Activated CD4-positive, alpha-beta T cell treated with anti-CD3 and anti-CD28 coated beads, Interleukin-2, amount 50 U/mL, for 24 hours (primary cell): ENCODE data around the gene LGALS7.

Experiments
- DNase-seq, 2 donors: peaks; one replicate each; pipeline ENCODE4 v3.0.0-alpha.2; 2020; ENCODE audit warnings: low read depth in 1 of 2, low spot score in 1 of 2

Gene LGALS7

GRCh38 chr19:38727868-38728660 is 45.3 kb downstream of the LGALS7 start:
- DNase-seq: no peak

GRCh38 chr19:38727306-38727867 is 45.9 kb downstream of the LGALS7 start:
- DNase-seq: no peak

- no peak for DNase-seq
These were observed 46.5 kb downstream of the LGALS7 start for GRCh38 chr19:38726761-38727301.

GRCh38 chr19:38726284-38726673 is 47.0 kb downstream of the LGALS7 start:
- DNase-seq: no peak

- DNase-seq: no peak
These were observed 47.6 kb downstream of the LGALS7 start for GRCh38 chr19:38725469-38726283.

GRCh38 chr19:38723990-38724854 is 49.1 kb downstream of the LGALS7 start:
- DNase-seq: no peak

GRCh38 chr19:38723606-38723965 is 49.7 kb downstream of the LGALS7 start:
- no peak for DNase-seq

GRCh38 chr19:38722947-38723605 is 50.2 kb downstream of the LGALS7 start:
- no peak for DNase-seq

GRCh38 chr19:38721979-38722773 is 51.1 kb downstream of the LGALS7 start:
- DNase-seq: no peak

- DNase-seq: no peak
These were observed 51.8 kb downstream of the LGALS7 start for GRCh38 chr19:38721496-38721895.
